GM23338 (cell line): ENCODE measurements around the gene SNTB2.

Experiments
- CREB1 ChIP-seq: fragments of 250-450 bp; sonication (Bioruptor Pico); IDR thresholded peaks from 2 replicates; pipeline ENCODE4 v1.5.0; 2020; ENCODE audit warnings: low read depth, mild to moderate bottlenecking, moderate library complexity
- EZH2 ChIP-seq: fragments of 200-600 bp; sonication (generic); IDR thresholded peaks from one replicate; pipeline ENCODE4 v1.8.0; 2017; ENCODE audit warnings: antibody characterized with exemption, mild to moderate bottlenecking, low read depth; ENCODE audit not compliant: unreplicated experiment
- JUNB ChIP-seq: IDR thresholded peaks from one replicate; pipeline ENCODE4 v1.6.1; 2016; ENCODE audit warnings: antibody characterized with exemption; ENCODE audit not compliant: unreplicated experiment
- TF ChIP-seq, protein P1 (sequence below), 2 experiments: fragments of 200-600 bp in 1 of 2; sonication (generic) in 1 of 2; conservative IDR thresholded peaks; 2 replicates each; pipeline versions ENCODE4 v1.5.1 to v1.6.1; 2016 to 2017; ENCODE audit warnings: antibody characterized with exemption in 2 of 2, low read depth in 2 of 2, mild to moderate bottlenecking in 2 of 2, moderate library complexity in 1 of 2
- TF ChIP-seq, protein P2 (sequence below): IDR thresholded peaks from one replicate; pipeline ENCODE4 v1.6.1; 2018; ENCODE audit warnings: antibody characterized with exemption; ENCODE audit not compliant: unreplicated experiment

DNA sequence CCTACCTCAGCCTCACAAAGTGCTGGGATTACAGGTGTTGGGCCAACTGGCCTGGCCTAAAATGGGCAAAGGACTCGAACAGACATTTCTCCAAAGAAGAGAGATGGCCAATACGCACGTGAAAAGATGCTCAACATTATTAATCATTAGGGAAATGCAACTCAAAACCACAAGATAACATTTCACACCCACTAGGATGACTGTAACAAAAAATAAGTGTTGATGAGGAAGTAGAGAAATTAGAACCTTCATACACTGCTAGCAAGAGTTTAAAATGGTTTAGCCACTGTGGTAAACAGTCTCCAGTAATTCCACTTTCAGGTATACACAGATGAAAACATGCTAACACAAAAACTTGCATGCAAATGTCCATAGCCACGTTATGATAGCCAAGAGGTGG lies 159.0 kb downstream of the SNTB2 start:
- TF ChIP-seq, protein P1, sequence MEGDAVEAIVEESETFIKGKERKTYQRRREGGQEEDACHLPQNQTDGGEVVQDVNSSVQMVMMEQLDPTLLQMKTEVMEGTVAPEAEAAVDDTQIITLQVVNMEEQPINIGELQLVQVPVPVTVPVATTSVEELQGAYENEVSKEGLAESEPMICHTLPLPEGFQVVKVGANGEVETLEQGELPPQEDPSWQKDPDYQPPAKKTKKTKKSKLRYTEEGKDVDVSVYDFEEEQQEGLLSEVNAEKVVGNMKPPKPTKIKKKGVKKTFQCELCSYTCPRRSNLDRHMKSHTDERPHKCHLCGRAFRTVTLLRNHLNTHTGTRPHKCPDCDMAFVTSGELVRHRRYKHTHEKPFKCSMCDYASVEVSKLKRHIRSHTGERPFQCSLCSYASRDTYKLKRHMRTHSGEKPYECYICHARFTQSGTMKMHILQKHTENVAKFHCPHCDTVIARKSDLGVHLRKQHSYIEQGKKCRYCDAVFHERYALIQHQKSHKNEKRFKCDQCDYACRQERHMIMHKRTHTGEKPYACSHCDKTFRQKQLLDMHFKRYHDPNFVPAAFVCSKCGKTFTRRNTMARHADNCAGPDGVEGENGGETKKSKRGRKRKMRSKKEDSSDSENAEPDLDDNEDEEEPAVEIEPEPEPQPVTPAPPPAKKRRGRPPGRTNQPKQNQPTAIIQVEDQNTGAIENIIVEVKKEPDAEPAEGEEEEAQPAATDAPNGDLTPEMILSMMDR (conservative IDR thresholded peaks at IDR 0.05; ENCODE audit: low read depth in 2 of 2), result no peak
- TF ChIP-seq JUNB (no peak), EZH2 (no peak), CREB1 (no peak)
- TF ChIP-seq, protein P2, sequence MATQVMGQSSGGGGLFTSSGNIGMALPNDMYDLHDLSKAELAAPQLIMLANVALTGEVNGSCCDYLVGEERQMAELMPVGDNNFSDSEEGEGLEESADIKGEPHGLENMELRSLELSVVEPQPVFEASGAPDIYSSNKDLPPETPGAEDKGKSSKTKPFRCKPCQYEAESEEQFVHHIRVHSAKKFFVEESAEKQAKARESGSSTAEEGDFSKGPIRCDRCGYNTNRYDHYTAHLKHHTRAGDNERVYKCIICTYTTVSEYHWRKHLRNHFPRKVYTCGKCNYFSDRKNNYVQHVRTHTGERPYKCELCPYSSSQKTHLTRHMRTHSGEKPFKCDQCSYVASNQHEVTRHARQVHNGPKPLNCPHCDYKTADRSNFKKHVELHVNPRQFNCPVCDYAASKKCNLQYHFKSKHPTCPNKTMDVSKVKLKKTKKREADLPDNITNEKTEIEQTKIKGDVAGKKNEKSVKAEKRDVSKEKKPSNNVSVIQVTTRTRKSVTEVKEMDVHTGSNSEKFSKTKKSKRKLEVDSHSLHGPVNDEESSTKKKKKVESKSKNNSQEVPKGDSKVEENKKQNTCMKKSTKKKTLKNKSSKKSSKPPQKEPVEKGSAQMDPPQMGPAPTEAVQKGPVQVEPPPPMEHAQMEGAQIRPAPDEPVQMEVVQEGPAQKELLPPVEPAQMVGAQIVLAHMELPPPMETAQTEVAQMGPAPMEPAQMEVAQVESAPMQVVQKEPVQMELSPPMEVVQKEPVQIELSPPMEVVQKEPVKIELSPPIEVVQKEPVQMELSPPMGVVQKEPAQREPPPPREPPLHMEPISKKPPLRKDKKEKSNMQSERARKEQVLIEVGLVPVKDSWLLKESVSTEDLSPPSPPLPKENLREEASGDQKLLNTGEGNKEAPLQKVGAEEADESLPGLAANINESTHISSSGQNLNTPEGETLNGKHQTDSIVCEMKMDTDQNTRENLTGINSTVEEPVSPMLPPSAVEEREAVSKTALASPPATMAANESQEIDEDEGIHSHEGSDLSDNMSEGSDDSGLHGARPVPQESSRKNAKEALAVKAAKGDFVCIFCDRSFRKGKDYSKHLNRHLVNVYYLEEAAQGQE, result no peak
